Lung microvascular endothelial cell (primary cell): ENCODE results near the gene ABR. TPM values are rescaled to one million over a fixed set of nuclear protein-coding genes. Genes with fewer than 3 reads are reported as not detected.
"Not testable (repeated sequence)": the region's sequence is repeated elsewhere in the genome, so short reads cannot be mapped to it uniquely, and the experiment has no call there.

Experiments
- DNase-seq, 2 donors: peaks; one replicate each; pipeline versions ENCODE4 v3.0.0 to v3.0.0-alpha.2; 2010; ENCODE audit warnings: low read depth in 2 of 2
- total RNA-seq: library from RNA; depleted of rRNA; stranded (reverse); fragments of >200 nt; gene quantifications from 2 replicates; pipeline ENCODE4 v1.2.1, GENCODE V29; 2014

The ABR gene
- total RNA-seq, 1 donor from 2014 or later = 24.8 TPM

GRCh38 chr17:1122533-1123392 lies 57.0 kb downstream of the ABR start:
- peak; percentile 79 to 80 for DNase-seq

- not testable (repeated sequence) for DNase-seq
Measured at GRCh38 chr17:1121442-1121817, 58.4 kb downstream of the ABR start.

GRCh38 chr17:1120596-1121441 lies 59.0 kb downstream of the ABR start:
- no peak for DNase-seq

- DNase-seq = no peak
Measured at GRCh38 chr17:1119924-1120323, 59.9 kb downstream of the ABR start.

GRCh38 chr17:1116602-1117001 lies 63.2 kb downstream of the ABR start:
- DNase-seq = no peak

- no peak for DNase-seq
Measured at GRCh38 chr17:1112875-1113274, 66.9 kb downstream of the ABR start.

- no peak for DNase-seq
Measured at GRCh38 chr17:1111599-1112443, 68.0 kb downstream of the ABR start.

- DNase-seq = peak; percentile 91 to 92
Measured at GRCh38 chr17:1110862-1111598, 68.8 kb downstream of the ABR start.

- no peak for DNase-seq
Measured at GRCh38 chr17:1110541-1110861, 69.3 kb downstream of the ABR start.

GRCh38 chr17:1109606-1110540 lies 69.9 kb downstream of the ABR start:
- DNase-seq = peak in 1 of 2 donors; percentile 31

- peak; percentile 31 to 52 for DNase-seq
Measured at GRCh38 chr17:1108765-1109605, 70.8 kb downstream of the ABR start.

- peak in 1 of 2 donors; percentile 31 for DNase-seq
Measured at GRCh38 chr17:1108478-1108764, 71.4 kb downstream of the ABR start.

GRCh38 chr17:1107777-1108477 lies 71.9 kb downstream of the ABR start:
- DNase-seq = no peak

GRCh38 chr17:1107083-1107776 lies 72.6 kb downstream of the ABR start:
- DNase-seq = no peak

GRCh38 chr17:1104222-1104621 lies 75.6 kb downstream of the ABR start:
- no peak for DNase-seq

- no peak for DNase-seq
Measured at GRCh38 chr17:1100382-1100781, 79.4 kb downstream of the ABR start.

GRCh38 chr17:1099242-1099641 lies 80.5 kb downstream of the ABR start:
- no peak for DNase-seq
